ENCODE measurements around the gene THOC2.

- TF ChIP-seq POLR2A (IDR thresholded peaks at IDR 0.05), result no peak
- TF ChIP-seq CTCF (IDR thresholded peaks at IDR 0.05), result no peak
These were observed 9.6 kb upstream of the THOC2 start for GRCh38 chrX:123742440-123742839.
